Measurements from ENCODE around the gene TCTN3. TPM values are rescaled to one million over a fixed set of nuclear protein-coding genes. Genes with fewer than 3 reads are reported as not detected.
"Not testable (repeated sequence)": the region's sequence is repeated elsewhere in the genome, so short reads cannot be mapped to it uniquely, and the experiment has no call there.

TCTN3 gene
- total RNA-seq, 4 donors from 2014 or later: 17.6 to 28.6 (median 21.2) TPM

GRCh38 chr10:95739056-95739455 lies 45.3 kb upstream of the TCTN3 start:
- H3K27ac ChIP-seq: no peak overlapping the region
- TF ChIP-seq CTCF (IDR thresholded peaks at IDR 0.05) (no peak), POLR2AphosphoS5 (IDR thresholded peaks at IDR 0.05) (no peak), EP300 (IDR thresholded peaks at IDR 0.05) (no peak), POLR2A (IDR thresholded peaks at IDR 0.05) (no peak)
- 91 to 92% methylated on average over 3 of the region's 3 CpGs for WGBS, 2 donors (ENCODE audit: low coverage in 1 of 2)
- no peaks in the 10 kb centered on the region for H3K36me3 ChIP-seq
- H3K4me1 ChIP-seq: peaks cover 0 to 13% (median 0%) of the 10 kb centered on the region in 3 donors
- ATAC-seq: no peak
- no peak overlapping the region for H3K4me3 ChIP-seq
- H3K27me3 ChIP-seq: no peaks in the 10 kb centered on the region
- H3K9me3 ChIP-seq: no peaks in the 10 kb centered on the region

GRCh38 chr10:95732907-95733306 lies 39.2 kb upstream of the TCTN3 start:
- WGBS, 2 donors (ENCODE audit: low coverage in 1 of 2): 83 to 96% methylated on average over 3 to 6 of the region's 6 CpGs
- not testable (repeated sequence) for H3K4me1 ChIP-seq, H3K27ac ChIP-seq, H3K4me3 ChIP-seq, H3K27me3 ChIP-seq, H3K36me3 ChIP-seq, ATAC-seq
- H3K9me3 ChIP-seq: peaks cover 0 to 16% (median 0%) of the 10 kb centered on the region in 3 donors

GRCh38 chr10:95730233-95730632 lies 36.5 kb upstream of the TCTN3 start:
- peak overlapping the region in 2 of 4 donors; percentile 35 to 53 for H3K27ac ChIP-seq
- peaks cover 0 to 22% (median 0%) of the 10 kb centered on the region in 3 donors for H3K9me3 ChIP-seq
- WGBS, 2 donors (ENCODE audit: low coverage in 1 of 2): 75% methylated on average over 1 of the region's 1 CpG; no CpG with 5 or more reads in 1 of the 2 donors
- H3K4me3 ChIP-seq: no peak overlapping the region
- peaks cover 0 to 4% (median 0%) of the 10 kb centered on the region in 3 donors for H3K4me1 ChIP-seq
- TF ChIP-seq POLR2AphosphoS5 (IDR thresholded peaks at IDR 0.05) (no peak), CTCF (IDR thresholded peaks at IDR 0.05) (no peak), POLR2A (IDR thresholded peaks at IDR 0.05) (no peak), EP300 (IDR thresholded peaks at IDR 0.05) (no peak)
- no peaks in the 10 kb centered on the region for H3K27me3 ChIP-seq
- no peaks in the 10 kb centered on the region for H3K36me3 ChIP-seq
- ATAC-seq: no peak

GRCh38 chr10:95729323-95730055 lies 35.8 kb upstream of the TCTN3 start:
- no peak for ATAC-seq
- Histone ChIP-seq H3K9me3 (peaks cover 0 to 26% (median 0%) of the 10 kb centered on the region in 3 donors), H3K27me3 (no peaks in the 10 kb centered on the region), H3K4me3 (no peak overlapping the region), H3K4me1 (peaks cover 0 to 4% (median 0%) of the 10 kb centered on the region in 3 donors), H3K27ac (peak overlapping the region in 3 of 4 donors; percentile 35 to 53 (median 52)), H3K36me3 (no peaks in the 10 kb centered on the region)
- TF ChIP-seq EP300 (IDR thresholded peaks at IDR 0.05): no peak
- no peak for TF ChIP-seq CTCF (IDR thresholded peaks at IDR 0.05)
- 70 to 82% methylated on average over 3 of the region's 3 CpGs for WGBS, 2 donors (ENCODE audit: low coverage in 1 of 2)

GRCh38 chr10:95728526-95728925 lies 34.8 kb upstream of the TCTN3 start:
- 24 to 38% methylated on average over 2 to 4 of the region's 4 CpGs for WGBS, 2 donors (ENCODE audit: low coverage in 1 of 2)
- no peak overlapping the region for H3K27ac ChIP-seq
- H3K27me3 ChIP-seq: no peaks in the 10 kb centered on the region

GRCh38 chr10:95722496-95722895 lies 28.8 kb upstream of the TCTN3 start:
- not testable (repeated sequence) for H3K27ac ChIP-seq, ATAC-seq, H3K27me3 ChIP-seq, H3K4me1 ChIP-seq, H3K36me3 ChIP-seq, H3K4me3 ChIP-seq
- H3K9me3 ChIP-seq: peaks cover 0 to 14% (median 0%) of the 10 kb centered on the region in 3 donors
- WGBS, 2 donors (ENCODE audit: low coverage in 1 of 2): 86 to 100% methylated on average over 3 of the region's 4 CpGs

More at GRCh38 chr10:95728526-95728925, 34.8 kb upstream of the TCTN3 start:
- peaks cover 0 to 4% (median 0%) of the 10 kb centered on the region in 3 donors for H3K4me1 ChIP-seq
- peak; percentile 78 for ATAC-seq
- no peaks in the 10 kb centered on the region for H3K36me3 ChIP-seq
- TF ChIP-seq EP300 (IDR thresholded peaks at IDR 0.05): no peak
- peak in 1 of 4 experiments; percentile 28 for TF ChIP-seq CTCF (IDR thresholded peaks at IDR 0.05)
- no peak for TF ChIP-seq POLR2A (IDR thresholded peaks at IDR 0.05)
- peak; percentile 53 for TF ChIP-seq POLR2AphosphoS5 (IDR thresholded peaks at IDR 0.05)
- H3K4me3 ChIP-seq: no peak overlapping the region
- peaks cover 0 to 26% (median 0%) of the 10 kb centered on the region in 3 donors for H3K9me3 ChIP-seq

- H3K27ac ChIP-seq, H3K4me1 ChIP-seq, H3K27me3 ChIP-seq, H3K4me3 ChIP-seq, H3K36me3 ChIP-seq, ATAC-seq: not testable (repeated sequence)
- H3K9me3 ChIP-seq: peaks cover 0 to 14% (median 0%) of the 10 kb centered on the region in 3 donors
- 82 to 96% methylated on average over 5 to 6 of the region's 7 CpGs for WGBS, 2 donors (ENCODE audit: low coverage in 1 of 2)
These were observed 27.0 kb upstream of the TCTN3 start for GRCh38 chr10:95720745-95721144.

Data from gastroesophageal sphincter (tissue), 4 donors.